Heart left ventricle (tissue), 13 donors: ENCODE measurements around the gene SH3BGRL3.

Source experiments
- POLR2A ChIP-seq, 2 donors: fragments of 450-650 bp; IDR thresholded peaks; one replicate each; pipeline ENCODE4 v1.6.1; 2017; ENCODE audit warnings: antibody characterized with exemption in 2 of 2, mild to moderate bottlenecking in 2 of 2, moderate library complexity in 2 of 2
- TF ChIP-seq, protein P1 (sequence below), 12 donors: fragments of 200-600 bp; sonication (generic) in 4 of 12; IDR thresholded peaks; one replicate each; pipeline versions ENCODE4 v1.5.0 to v1.8.0; 2018 to 2022; ENCODE audit warnings: antibody characterized with exemption in 12 of 12, mild to moderate bottlenecking in 5 of 12
- donor health status: ischemic (EF 13 %, LVEDD 7.1; RV severe dilation, severe dysfunction).
- donor health status: DM: no; HTN: yes; CAD: no.
- donor health status: DM: no; HTN: no; CAD: no.
- donor health status: ischemic (EF 25% LVEDD 6.9; RV normal size, moderate dysfunction).
- donor health status: ischemic (EF 25% LVEDD 5.7; RV mildly dilated, moderate dysfunction).
- donor health status: ischemic (EF 35%, LVEDD 5.7; RV mildly dilated, moderate dysfunction).
- donor health status: nonischemic (EF 11% LVEDD 7.7; RV severe dilation, severe dysfunction).
- donor health status: DM: yes; HTN: yes; CAD: no.
- donor health status: PGD.
- donor health status: ischemic (EF 29% LVEDD 5.4; RV normal size, mild dysfunction).
- donor health status: nonischemic (EF 23%, LVEDD 6.1; RV moderate dilation, normal function).

DNA sequence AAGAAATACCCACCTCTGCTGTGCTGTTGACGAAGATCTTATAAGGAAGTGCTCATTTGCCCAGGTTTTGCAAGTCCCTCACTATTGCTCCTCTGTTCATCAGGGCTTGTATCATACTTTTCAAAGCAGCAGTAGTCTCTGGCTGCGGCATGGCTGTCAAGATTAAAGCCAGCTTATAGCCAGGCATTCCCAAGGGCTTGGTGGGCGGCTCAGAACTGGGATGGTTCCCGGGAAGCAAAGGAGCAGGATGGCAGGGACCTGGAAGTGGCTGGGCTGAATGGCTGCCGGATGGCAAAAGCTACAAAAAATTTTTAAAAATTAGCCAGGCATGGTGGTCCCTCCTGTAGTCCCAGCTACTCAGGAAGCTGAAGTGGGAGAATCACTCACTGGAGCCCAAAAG, 16.7 kb upstream of the SH3BGRL3 start:
- TF ChIP-seq, protein P1, sequence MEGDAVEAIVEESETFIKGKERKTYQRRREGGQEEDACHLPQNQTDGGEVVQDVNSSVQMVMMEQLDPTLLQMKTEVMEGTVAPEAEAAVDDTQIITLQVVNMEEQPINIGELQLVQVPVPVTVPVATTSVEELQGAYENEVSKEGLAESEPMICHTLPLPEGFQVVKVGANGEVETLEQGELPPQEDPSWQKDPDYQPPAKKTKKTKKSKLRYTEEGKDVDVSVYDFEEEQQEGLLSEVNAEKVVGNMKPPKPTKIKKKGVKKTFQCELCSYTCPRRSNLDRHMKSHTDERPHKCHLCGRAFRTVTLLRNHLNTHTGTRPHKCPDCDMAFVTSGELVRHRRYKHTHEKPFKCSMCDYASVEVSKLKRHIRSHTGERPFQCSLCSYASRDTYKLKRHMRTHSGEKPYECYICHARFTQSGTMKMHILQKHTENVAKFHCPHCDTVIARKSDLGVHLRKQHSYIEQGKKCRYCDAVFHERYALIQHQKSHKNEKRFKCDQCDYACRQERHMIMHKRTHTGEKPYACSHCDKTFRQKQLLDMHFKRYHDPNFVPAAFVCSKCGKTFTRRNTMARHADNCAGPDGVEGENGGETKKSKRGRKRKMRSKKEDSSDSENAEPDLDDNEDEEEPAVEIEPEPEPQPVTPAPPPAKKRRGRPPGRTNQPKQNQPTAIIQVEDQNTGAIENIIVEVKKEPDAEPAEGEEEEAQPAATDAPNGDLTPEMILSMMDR (IDR thresholded peaks at IDR 0.05) = no peak
- TF ChIP-seq POLR2A (IDR thresholded peaks at IDR 0.05) = no peak
